ENCODE measurements around the gene C12orf42.
A peak's percentile ranks its signal among the peaks of the same experiment; 100 is the strongest.

The C12orf42 gene

GRCh38 chr12:103495469-103496456 lies at the start of gene C12orf42:
TSS of gene C12orf42 (minus strand) at chr12:103495968. CDS start at chr12:103478426, 17,542 bp downstream.
- DNase-seq (ENCODE audit: low read depth) = peak; percentile 9
- peak within 1 kb of the TSS; percentile 12 for H3K4me3 ChIP-seq (ENCODE audit: low read length)
- TF ChIP-seq, protein P1, sequence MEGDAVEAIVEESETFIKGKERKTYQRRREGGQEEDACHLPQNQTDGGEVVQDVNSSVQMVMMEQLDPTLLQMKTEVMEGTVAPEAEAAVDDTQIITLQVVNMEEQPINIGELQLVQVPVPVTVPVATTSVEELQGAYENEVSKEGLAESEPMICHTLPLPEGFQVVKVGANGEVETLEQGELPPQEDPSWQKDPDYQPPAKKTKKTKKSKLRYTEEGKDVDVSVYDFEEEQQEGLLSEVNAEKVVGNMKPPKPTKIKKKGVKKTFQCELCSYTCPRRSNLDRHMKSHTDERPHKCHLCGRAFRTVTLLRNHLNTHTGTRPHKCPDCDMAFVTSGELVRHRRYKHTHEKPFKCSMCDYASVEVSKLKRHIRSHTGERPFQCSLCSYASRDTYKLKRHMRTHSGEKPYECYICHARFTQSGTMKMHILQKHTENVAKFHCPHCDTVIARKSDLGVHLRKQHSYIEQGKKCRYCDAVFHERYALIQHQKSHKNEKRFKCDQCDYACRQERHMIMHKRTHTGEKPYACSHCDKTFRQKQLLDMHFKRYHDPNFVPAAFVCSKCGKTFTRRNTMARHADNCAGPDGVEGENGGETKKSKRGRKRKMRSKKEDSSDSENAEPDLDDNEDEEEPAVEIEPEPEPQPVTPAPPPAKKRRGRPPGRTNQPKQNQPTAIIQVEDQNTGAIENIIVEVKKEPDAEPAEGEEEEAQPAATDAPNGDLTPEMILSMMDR (conservative IDR thresholded peaks at IDR 0.05; ENCODE audit: low read length) = peak; percentile 56

DNA sequence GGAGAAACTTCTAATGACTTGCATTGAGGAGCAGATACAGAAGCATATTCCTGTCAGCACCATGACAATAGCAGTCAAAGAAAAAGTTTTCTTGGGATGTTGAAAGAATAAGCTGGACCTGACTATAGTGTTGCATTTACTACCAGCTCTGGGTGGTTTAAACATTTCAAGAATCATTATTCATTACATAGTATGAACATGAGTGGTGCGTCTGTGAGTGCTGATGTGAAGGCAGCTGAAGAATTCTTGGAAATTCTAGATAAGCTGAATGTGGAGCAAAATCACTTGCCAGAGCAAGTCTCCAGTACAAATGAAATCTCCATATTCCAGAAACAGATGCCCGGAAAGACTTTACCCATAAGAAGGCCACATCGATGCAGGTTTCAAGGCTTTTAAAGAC lies 46.3 kb upstream of the C12orf42 start:
- TF ChIP-seq, protein P1 (conservative IDR thresholded peaks at IDR 0.05; ENCODE audit: low read length) = no peak
- no peak for DNase-seq (ENCODE audit: low read depth)
- H3K4me3 ChIP-seq (ENCODE audit: low read length) = no peak overlapping the region

GRCh38 chr12:103540319-103540718 lies 44.6 kb upstream of the C12orf42 start:
- no peak overlapping the region for H3K4me3 ChIP-seq (ENCODE audit: low read length)
- TF ChIP-seq, protein P1 (conservative IDR thresholded peaks at IDR 0.05; ENCODE audit: low read length) = no peak
- no peak for DNase-seq (ENCODE audit: low read depth)

- H3K4me3 ChIP-seq (ENCODE audit: low read length) = no peak overlapping the region
- TF ChIP-seq, protein P1 (conservative IDR thresholded peaks at IDR 0.05; ENCODE audit: low read length) = no peak
- DNase-seq (ENCODE audit: low read depth) = no peak
Measured at GRCh38 chr12:103538397-103538796, 42.6 kb upstream of the C12orf42 start.

DNA sequence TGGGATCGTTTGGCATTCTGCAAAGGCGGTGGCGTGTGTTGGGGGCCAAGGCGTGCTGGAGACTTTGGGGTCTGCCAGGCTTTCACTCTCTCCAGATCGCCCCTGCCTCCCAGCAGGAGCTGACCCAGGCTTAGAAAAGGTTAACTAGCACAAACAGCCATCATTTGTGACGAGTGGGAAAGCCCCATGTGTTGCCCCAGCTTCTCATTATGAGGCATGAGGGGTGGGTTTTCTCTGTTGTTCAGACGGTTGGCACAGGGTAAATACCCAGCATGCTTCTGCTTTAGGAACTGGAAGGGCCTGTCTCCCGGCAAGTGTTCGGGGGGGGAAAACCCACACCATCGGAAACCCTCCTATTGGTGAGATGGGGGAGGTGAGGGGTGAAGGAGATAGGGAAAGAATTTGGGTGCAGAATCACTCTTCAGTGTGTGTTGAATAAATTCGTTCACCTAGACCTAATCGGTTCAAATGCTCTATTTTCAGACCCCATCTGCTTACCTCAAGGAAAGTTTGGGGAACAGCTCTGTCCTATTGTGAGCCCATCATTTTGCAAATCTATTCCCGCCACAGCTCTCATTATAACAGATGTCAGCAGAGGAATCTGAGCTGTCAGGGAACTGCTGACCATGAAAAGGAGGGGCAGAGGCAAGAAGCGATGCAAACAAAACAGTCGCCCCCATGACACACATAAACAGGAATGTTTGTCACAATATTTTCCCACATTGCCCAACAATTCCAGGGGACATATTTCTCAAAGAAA lies 34.7 kb upstream of the C12orf42 start:
- no peak for DNase-seq (ENCODE audit: low read depth)
- TF ChIP-seq, protein P1 (conservative IDR thresholded peaks at IDR 0.05; ENCODE audit: low read length) = no peak

DNA sequence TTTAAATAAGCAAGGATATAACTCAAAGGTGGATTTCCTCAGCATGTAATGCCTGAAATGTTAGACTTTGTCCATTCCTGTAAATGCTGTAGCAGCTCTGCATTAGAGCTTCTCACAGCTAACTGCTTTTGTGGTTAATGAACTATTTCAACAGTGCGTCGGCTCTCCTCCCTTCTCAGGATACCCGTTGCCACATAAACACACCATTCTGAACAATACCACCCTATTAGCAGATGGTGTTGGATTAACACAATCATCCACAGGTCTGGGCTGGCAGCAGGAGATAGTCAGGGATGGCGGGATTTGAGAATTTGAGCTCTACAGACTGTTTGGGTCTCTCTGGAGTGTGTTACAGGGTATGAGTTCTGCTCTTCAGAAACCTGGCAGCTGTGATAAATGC lies 33.5 kb upstream of the C12orf42 start:
- no peak overlapping the region for H3K4me3 ChIP-seq (ENCODE audit: low read length)
- DNase-seq (ENCODE audit: low read depth) = no peak
- TF ChIP-seq, protein P1 (conservative IDR thresholded peaks at IDR 0.05; ENCODE audit: low read length) = no peak

More for the DNA sequence above, 34.7 kb upstream of the C12orf42 start:
- no peak overlapping the region for H3K4me3 ChIP-seq (ENCODE audit: low read length)
